Activated CD8-positive, alpha-beta memory T cell treated with anti-CD3 and anti-CD28 coated beads, Interleukin-2, amount 50 U/mL, for 1 hour (primary cell): ENCODE measurements around the gene PRKCA.
"Not testable (repeated sequence)": the region's sequence is repeated elsewhere in the genome, so short reads cannot be mapped to it uniquely, and the experiment has no call there.

Experiments used
- DNase-seq: peaks from one replicate; pipeline ENCODE4 v3.0.0-alpha.2; 2020; ENCODE audit errors: extremely low read depth

The PRKCA gene

DNA sequence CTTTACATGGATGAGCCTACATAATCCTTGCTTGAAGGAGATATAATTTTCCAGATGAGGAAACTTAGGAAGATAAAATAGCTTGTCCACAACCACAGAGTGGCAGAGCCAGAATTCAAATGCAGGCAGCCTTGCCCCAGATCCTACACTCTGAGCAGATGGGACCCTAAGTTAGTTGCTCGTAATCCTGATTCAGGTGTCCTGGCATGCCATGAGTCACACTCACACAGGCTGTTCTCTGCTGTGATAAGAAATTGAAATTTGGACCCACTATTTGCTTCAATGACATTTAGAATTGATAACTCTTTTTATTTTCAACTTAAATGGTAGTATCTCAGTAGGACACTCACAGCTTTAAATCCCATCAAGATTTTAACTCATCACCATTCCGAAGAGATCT lies 381.8 kb downstream of the PRKCA start:
- DNase-seq = no peak

DNA sequence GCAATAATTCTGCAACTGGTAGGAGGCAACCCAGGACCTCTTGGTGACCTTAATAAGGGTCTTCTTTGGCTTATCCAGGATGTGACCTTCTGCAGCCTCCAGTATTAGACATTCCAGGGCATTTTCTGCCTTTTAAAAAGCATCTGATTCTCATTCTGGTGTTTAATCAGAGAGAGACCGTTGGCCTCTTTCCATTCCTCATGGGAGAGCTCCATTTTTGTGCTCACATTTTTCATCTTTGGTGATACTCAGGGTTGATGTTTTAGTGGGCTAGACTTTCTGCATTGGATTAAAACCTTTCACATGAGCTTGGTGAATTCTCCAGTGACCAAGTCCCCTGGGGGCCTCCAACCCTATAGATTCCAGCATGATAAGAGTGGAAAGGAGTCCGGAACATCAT lies 382.3 kb downstream of the PRKCA start:
- DNase-seq = no peak

DNA sequence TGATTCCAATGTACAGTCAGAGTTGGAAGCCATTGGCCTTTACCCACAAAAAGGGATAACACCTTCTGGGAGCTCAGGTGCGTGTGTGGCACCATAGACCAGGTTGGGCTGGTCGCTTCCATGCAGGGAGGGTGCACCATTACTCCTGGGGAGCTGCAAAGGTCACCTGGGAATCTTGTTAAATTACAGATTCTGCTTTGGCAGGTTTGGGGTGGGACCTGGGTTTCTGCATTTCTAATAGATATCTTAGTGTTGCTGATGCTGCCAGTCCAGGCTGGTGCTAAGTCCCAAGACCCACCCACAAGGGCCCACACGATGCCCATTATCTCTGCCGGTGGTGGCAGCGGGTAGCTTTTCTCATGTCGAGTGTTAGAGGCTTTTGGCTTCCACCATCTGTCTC lies 384.2 kb downstream of the PRKCA start:
- no peak for DNase-seq

DNA sequence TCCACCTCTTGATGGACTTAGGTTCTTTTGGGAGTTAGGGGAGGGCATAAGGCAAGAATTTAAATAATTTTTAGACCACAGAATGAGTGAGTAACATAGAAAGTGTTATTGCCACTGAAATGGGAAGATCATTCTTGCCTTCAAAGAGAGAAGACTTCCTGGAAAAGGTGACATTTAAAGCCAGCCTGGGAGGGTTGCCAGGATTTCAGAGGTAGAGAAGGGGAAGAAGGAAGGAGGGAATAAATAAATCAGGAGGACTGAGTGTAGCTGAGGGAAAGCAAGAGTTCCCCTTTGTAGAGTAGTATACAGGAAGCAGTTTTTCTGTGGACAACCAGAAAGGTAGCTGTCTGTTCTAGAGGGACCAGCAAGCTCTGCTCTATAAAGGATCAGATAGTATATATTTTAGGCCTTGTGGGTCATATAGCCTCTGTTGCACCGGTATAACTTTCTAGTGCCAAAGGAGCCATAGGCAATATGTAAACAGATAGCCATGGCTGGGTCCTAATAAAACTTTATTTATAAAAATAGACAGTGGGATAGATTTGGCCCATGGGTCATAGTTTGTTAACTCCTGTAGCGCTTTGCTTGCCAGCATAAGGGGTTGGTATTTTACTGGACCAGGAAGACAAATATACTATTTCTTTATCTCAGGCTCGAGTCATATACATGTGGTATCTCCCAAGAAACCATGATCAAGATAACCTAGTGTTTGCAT lies 385.3 kb downstream of the PRKCA start:
- no peak for DNase-seq

DNA sequence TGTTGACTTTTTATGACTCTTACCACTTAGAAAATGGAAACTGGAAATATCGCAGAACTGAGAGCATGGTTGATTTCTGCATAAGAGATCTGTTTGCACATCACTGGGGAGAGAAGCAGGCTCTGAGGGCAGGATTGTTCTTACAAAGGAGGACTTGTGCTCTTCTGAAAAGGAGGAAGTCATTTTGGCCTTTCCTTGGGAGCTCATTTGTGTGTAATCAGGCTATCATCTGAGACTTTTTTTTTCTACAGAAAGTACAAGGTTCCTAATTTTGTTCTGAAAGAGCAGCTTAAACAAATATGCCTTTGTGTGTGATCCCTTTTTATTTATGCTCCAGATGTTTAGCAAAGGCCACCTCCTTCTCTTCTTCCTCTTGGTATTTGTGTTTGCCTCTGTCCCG lies 386.8 kb downstream of the PRKCA start:
- no peak for DNase-seq

DNA sequence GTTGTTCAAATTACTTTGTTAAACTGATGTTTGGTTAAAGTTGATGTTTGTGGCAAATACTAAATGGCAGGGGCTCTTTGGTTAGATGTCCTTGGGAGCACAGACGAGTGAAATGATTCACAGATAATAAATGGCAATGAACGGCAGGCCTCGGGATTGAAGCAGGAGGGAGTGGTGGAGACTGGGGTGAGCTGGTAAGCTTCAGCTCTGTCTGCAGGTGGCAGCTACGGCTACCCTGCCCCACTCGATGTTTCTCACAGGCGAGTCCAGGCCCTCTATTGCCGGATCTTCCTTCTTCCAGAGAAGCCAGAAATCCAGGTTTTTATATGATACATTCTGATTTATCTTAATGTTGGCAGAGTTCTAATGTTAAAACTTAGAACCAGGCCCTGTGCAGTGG lies 387.8 kb downstream of the PRKCA start:
- no peak for DNase-seq

DNA sequence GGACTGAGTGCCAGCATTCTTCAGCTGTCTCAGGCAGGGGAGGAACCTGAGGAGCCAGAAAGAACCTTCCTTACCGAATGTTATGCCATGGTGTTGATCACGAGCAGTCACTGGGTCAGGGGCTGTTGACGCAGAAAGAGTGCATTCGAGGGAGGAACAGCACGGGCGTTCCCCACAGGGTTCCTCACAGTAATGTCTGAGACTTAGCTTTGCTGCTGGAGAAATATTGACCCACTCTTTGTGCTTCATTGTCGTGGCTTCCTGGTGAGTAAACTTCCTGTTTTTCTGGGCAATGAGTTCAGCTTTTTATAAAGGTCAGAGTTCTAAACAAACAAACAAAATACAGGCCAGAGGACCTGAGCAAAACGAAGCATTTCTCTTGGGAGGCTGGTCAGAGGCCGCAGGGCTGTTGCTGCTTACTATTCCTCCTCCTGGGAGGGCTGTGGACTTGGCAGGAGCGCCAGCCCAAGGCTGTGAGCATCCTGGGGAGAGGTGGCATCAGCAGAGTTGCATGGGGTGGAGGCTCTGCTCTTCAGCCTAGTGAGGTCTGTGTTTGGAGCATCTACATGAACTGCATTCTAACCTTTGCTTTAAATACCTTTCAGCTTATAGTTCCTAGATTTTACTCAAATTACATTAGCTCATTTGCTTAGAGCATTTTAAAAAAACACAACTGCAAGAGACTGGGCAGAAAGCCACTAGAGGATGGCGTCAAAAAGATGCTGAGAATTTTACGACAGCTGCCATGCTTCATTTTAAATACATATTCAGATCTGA lies 389.4 kb downstream of the PRKCA start:
- no peak for DNase-seq

DNA sequence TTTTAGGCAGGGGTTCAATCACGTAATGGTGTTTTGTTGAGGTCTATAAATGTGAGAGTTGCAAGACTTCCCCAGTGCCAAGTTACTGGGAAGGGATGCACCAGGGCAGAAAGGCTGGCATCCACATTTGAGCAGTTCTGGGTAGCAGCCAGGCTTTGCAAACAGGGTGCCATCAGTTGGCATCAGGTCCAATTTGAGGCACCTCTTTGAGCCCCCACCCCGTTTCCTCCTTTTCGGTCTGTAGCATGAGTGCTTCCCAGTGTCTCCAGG lies 389.9 kb downstream of the PRKCA start:
- no peak for DNase-seq

DNA sequence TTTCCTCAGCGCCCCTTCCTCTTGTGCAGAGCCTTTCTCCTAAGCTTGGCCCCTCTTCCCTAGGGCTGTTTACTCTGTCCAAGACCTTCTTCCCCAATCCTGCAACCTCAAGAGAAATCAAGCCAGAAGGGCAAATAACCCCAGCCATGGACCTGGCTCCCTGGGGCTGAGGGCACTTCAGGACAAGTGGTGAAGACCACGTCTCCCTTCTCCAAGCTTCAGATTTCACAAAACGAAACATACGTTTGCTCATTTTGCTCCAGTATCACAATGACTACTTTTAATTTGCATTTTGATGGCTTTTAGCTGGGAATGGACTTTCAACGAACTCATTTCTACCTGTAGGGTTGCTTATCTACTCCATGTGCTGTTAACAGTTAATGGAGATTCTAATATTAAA lies 392.7 kb downstream of the PRKCA start:
- no peak for DNase-seq

DNA sequence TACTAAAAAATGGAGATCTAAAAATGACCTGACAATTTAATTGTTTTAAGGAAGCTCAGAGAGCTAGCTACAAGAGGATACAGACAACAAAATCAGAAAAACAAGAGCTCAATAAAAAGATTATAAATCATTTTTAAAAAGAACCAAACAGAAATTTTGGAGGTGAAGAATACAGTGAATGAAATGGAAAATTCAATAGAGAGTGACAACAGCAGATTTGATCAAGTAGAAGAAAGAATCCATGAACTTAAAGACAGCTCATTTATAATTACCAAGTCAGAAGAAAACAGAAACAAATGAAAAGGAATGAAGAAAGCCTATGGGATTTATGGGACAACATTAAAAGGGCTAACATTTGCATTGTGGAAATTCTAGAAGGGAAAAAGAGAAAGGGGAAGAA lies 395.9 kb downstream of the PRKCA start:
- DNase-seq = no peak

DNA sequence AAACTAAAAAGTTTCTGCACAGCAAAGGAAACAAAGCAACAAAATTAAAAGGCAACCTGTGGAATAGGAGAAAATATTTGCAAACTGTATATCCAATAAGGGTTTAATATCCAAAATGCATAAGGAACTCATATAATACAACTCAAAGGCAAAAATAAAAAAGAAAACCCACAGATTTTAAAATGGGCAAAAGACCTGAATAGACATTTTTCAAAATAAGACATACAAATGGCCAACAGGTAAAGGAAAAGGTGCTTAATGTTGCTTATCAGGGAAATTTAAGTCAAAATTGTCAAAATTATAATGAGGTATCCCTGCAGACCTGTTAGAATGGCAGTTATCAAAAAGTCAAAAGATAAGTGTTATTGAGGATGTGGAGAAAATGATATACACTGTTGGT lies 399.0 kb downstream of the PRKCA start:
- DNase-seq = no peak

DNA sequence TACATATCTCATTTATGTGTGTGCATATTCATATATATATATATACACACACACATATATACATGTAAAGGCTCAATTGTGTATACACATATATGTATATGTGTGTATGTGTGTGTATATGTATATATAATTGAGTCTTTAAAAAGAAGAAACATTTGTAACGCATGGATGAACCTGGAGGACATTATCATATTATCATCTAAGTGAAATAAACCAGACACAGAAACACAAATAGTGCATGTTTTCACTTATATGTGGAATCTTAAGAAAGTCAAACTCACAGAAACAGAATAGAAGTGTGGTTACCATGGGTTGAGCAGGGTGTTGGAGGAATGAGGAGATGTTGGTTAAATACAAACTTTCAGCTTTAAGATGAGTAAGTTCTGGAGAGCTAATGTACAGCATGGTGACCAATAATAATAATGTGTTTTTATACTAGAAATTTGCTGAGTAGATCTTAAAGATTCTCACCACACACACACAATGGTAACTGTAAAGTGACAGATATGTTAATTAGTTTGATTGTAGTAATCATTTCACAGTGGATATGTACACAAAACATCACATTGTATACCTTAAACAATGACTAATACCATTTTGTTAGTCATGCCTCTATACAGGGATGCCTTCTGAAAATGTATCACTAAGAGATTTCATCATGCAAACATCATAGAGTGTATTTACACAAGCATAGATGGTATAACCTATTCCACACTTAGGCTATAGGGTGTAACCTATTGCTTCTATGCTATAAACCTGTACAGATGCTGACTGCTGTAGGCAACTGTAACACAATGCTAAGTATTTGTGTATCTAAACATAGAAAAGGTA lies 399.9 kb downstream of the PRKCA start:
- no peak for DNase-seq

DNA sequence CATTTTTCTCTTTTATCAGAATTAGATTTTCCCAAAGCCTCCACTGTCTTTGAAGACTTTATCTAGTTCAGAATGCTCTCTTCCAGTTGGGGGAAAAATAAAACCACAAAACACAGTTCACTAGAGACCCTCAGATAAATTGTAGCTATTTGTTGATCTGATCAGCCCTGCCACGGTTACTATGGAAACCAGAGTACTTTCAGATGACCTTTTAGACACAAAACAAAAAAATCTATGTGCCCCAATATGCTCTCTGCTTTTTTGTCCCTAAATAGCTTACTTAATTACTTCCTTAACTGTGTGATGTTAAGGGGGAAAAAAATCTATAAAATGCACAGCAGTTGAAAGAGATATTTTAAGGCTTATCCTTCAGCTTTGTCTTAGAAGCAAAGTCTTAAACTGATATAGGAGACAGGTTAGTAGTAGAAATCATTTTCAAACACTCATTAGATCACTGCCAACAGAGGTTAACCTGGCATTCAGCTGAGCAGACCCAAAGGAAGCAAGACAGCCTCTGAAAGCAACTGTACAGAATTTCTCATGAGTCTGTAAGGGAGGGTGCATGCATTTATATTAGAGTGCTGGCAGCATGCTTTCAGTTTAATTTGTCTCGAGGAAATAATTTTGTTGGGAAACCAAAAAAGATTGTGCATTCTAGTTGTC lies 402.6 kb downstream of the PRKCA start:
- no peak for DNase-seq

DNA sequence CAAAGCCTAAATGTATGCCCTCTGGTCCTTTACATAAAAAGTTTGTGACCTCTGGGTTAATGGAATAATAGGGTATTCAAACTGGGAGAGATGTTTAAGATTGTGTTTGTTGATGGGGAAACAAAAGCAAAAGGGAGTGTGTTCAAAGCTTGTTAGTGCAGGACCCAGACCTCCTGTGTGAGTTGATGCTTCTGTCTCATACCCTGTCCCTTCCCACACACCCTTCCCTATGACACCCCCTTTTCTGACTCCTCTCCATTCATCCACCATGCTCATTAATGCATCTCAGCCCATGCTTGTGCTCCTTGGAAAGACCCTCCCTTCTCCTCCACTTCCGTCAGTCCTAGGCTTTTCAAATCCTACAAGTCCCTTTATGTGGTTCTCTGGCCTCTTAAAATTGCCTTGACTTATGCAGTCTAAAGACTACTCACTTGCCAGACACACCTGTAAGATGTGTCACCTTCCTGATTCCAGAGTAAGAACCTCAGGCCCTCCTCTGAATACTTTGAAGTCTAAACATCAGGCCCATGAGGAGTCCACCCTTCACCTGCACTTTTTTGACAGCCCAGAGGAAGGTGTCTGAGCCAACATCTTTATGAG lies 404.5 kb downstream of the PRKCA start:
- no peak for DNase-seq

DNA sequence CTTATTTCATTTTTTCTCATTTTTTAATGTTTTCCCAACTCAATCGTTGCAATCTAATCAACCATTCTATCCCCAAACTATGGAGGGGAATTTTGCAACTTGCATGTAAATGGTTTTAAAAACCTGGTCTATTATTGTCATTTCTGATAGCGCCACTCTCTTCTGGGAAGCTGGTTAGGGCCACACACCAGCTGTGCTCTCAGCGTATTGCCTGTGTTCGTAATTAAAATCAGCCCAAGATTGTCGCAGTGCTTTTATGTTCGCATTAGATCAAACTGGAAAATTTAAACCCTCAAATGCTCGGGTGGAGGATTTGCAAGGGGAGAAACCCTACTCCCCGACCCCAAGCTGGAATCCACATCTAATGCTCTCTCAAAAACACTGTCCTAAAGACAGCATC lies 409.0 kb downstream of the PRKCA start:
- DNase-seq = no peak

DNA sequence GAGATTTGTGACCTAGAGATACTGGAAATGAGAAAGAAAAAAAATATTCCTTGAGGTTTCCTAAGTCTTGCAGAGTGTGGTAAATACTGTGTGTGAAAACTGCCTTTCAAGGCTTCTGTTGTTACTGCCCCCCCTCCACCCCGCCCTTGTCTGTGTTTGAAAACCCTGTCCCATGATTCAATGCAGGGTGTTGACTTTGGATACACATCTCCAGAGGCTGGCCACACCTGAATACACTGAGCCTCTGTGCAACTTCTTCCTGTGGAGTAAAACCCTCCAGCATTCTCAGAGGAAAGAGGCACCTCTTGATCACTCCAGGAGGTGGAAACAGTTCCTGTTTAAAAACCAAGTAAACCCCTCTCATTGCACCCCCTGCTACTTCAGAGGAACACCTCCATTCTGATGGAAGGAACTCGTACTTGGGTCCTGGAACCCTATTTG lies 409.5 kb downstream of the PRKCA start:
- DNase-seq = no peak

DNA sequence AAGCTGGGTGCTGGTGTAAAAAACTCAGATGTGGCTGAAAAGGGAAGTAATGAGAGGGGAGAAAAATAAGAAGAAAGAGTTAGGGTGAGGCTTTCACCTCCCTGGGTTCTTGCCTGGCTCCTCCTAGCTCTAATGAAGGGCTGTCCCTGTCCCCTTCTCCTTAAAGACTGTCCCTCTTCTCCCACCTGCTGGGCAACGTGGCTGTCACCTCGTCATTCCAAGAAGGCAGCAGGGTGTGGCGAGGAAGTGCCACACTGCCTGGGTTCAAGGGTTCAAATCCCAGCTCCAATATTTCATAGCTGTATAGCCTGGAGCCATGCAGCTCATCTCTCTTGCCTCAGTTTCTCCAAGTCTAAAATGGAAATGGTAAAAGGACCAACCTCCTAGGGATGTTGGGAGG lies 410.0 kb downstream of the PRKCA start:
- DNase-seq = no peak

DNA sequence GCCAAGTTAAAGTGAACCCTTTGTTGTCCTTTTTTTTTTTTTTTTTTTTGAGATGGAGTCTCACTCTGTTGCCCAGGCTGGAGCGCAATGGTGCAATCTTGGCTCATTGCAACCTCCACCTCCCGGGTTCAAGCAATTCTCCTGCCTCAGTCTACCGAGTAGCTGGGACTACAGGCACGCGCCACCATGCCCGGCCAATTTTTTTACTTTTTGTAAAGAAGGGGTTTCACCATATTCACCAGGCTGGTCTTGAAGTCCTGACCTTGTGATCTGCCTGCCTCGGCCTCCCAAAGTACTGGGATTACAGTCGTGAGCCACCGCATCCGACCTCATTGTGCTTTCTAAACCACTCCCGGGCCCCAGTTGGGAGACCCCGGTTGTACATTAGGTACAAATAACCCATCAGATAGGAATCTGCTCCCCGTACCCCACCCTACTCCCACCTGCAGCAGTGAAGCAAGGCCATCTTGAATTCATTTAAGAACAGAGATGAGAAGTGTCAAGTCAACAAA lies 410.7 kb downstream of the PRKCA start:
- not testable (repeated sequence) for DNase-seq

DNA sequence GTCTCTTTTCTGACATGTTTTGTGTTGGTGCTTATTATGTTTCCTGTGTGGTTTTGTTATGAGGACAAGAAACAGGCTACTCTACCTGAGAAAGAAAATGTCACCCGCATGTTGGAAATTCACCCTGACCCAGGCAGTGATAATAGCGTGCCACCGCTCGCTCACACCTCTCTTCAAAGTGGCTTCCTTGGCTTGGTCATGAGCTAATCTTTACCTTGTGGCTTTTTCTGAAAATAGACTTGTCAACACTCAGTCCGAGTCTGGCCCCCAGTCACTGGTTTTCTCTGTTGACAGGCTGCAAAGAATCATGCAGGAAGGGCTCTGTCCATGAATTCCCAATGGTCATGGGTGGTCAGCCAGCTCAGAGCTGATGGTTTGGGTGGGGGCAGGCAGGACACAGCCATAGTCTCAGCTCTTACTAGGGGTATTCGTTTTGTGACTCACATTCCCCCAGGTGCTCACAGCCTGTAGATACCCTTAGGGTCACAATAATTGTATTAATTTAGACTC lies 411.2 kb downstream of the PRKCA start:
- DNase-seq = no peak

DNA sequence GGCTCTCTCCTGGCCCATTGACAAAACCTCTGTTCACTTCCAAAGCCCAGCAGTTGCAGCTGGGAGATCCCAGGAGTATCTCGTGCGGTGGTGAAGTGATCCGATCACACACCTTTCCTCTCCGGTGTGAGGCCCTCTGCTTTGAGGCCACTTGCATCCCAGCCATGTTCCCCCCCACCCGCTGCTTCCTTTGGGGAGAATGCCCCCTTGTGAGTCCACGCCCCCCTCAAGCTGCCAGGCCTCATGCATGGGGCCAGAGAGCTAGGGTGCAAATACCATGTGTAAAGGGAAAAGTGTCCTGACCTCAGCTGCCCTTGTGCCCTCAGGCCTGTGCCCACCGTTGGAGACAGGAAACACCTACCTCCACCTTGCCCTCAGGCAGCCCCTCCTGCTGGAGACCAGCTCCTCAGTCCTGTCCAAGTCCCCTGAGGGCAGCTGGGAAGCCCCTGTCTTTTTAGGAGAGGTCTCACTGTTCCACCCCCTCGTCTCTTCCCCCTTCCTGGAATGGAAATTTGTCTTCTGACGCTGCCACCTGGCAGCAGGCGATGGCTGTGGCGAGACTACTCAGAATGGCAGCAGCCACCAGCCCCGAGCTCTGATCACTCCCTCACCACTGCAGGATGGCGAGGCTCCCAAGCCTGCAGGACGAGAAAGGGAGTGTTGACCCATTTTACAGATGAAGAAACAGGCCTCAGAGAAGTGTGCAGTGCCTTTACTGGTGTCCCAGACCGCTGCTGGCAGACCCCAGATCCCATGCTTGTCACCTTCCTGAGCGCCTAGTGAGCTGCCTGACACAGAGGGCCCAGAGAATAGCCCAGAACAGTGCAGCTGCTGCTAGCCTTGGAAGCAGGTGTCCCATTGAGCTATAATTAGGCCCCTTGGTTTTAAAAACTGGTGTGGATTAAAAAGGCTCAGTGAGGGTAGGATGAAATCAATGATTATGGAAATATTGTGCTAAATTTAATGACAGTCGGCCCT lies 411.9 kb downstream of the PRKCA start:
- DNase-seq = no peak
